Measurements from ENCODE around the gene ANKRD40.

DNA sequence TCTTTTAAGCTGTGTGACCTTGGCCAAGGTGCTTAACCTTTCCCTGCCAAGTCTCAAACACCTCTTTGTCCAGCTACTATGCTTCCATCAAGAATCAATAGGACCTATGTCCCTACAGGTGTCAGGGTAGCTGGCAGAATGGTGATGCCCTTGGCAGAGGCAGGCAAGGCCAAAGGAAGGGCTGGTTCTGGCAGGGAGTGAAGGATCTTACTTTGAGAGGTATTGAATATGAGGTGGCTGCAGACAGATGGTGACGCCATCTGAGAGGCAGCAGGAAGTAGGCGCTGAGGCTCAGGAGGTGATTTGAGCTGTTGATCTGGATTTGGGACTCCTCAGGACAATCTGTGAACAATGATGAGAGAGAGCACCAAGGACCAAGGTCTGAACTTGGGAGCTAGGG lies 60.5 kb downstream of the ANKRD40 start:
- TF ChIP-seq, protein P1, sequence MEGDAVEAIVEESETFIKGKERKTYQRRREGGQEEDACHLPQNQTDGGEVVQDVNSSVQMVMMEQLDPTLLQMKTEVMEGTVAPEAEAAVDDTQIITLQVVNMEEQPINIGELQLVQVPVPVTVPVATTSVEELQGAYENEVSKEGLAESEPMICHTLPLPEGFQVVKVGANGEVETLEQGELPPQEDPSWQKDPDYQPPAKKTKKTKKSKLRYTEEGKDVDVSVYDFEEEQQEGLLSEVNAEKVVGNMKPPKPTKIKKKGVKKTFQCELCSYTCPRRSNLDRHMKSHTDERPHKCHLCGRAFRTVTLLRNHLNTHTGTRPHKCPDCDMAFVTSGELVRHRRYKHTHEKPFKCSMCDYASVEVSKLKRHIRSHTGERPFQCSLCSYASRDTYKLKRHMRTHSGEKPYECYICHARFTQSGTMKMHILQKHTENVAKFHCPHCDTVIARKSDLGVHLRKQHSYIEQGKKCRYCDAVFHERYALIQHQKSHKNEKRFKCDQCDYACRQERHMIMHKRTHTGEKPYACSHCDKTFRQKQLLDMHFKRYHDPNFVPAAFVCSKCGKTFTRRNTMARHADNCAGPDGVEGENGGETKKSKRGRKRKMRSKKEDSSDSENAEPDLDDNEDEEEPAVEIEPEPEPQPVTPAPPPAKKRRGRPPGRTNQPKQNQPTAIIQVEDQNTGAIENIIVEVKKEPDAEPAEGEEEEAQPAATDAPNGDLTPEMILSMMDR (IDR thresholded peaks at IDR 0.05; ENCODE audit: low read depth, low read length, poor library complexity, severe bottlenecking), result no peak
- no peak for TF ChIP-seq EZH2phosphoT487 (IDR thresholded peaks at IDR 0.05; ENCODE audit: borderline replicate concordance, low read length)

Data from DOHH2 (cell line).